Measurements from ENCODE around the gene PXMP4. TPM values are rescaled to one million over a fixed set of nuclear protein-coding genes. Genes with fewer than 3 reads are reported as not detected.

Gene PXMP4
- total and polyA plus RNA-seq, 9 of the 15 experiments (the other 6 are each of a cell fraction or from before 2014, with no cell fraction given), result 4.8 to 29.1 (median 6.8) TPM

- TF ChIP-seq ARID3A (IDR thresholded peaks at IDR 0.05; ENCODE audit: borderline replicate concordance, low read depth, low read length) (no peak), KLF6 (CRISPR knock-in tag; IDR thresholded peaks at IDR 0.05; ENCODE audit: borderline replicate concordance) (peak; percentile 68; the same call in 1 of the 2 replicates), ELF4 (CRISPR knock-in tag; IDR thresholded peaks at IDR 0.05) (no peak), ZNF407 (IDR thresholded peaks at IDR 0.05; ENCODE audit: low read depth) (no peak), CBX1 (IDR thresholded peaks at IDR 0.05; ENCODE audit: low read depth) (peak; percentile 67; the same call in 1 of the 2 replicates), TOE1 (IDR thresholded peaks at IDR 0.05; ENCODE audit: borderline replicate concordance) (no peak), TOE1 (CRISPR knock-in tag; IDR thresholded peaks at IDR 0.05; ENCODE audit: borderline replicate concordance, low read depth) (no peak), MEIS2 (IDR thresholded peaks at IDR 0.05; ENCODE audit: partially characterized antibody) (no peak), SNRNP70 (optimal IDR thresholded peaks at IDR 0.05; ENCODE audit: low read depth, low read length) (no peak), XRCC3 (IDR thresholded peaks at IDR 0.05) (no peak), FOS (IDR thresholded peaks at IDR 0.05; ENCODE audit: extremely low read depth, insufficient read length) (no peak), ZNF695 (CRISPR knock-in tag; IDR thresholded peaks at IDR 0.05) (0 out of 2 replicates have a peak, but pooled peaks have one; percentile 76), ARID1B (IDR thresholded peaks at IDR 0.05) (no peak), ZBTB12 (CRISPR knock-in tag; IDR thresholded peaks at IDR 0.05) (no peak), SMARCC2 (IDR thresholded peaks at IDR 0.05; ENCODE audit: low read depth) (no peak), ZNF253 (CRISPR knock-in tag; conservative IDR thresholded peaks at IDR 0.05) (no peak)
Observed at GRCh38 chr20:33663161-33664084, 56.7 kb downstream of the PXMP4 start (continued).
